Measurements from ENCODE around the gene NCAPD3. TPM values are rescaled to one million over a fixed set of nuclear protein-coding genes. Genes with fewer than 3 reads are reported as not detected.

Gene NCAPD3
- total RNA-seq, 1 donor = 9.4 TPM

GRCh38 chr11:134242376-134242775 is 18.6 kb upstream of the NCAPD3 start:
- Histone ChIP-seq H3K9me3 (ENCODE audit: low read depth, low read length) (no peaks in the 10 kb centered on the region), H3K79me2 (ENCODE audit: insufficient read depth, low read length) (no peaks in the 10 kb centered on the region), H3K36me3 (ENCODE audit: insufficient read depth, low read length) (peaks cover 65% of the 10 kb centered on the region), H3K27me3 (ENCODE audit: insufficient read depth, low read length) (no peaks in the 10 kb centered on the region), H3K4me1 (ENCODE audit: insufficient read depth, low read length) (no peaks in the 10 kb centered on the region), H3K4me2 (ENCODE audit: insufficient read depth, low read length) (no peak overlapping the region), H2AFZ (ENCODE audit: low read length) (no peak overlapping the region), H3K4me3 (ENCODE audit: insufficient read depth, low read length) (no peak overlapping the region), H3K27ac (ENCODE audit: low read depth, low read length) (no peak overlapping the region), H4K20me1 (ENCODE audit: insufficient read depth, low read length) (peaks cover 6% of the 10 kb centered on the region)
- no peak for DNase-seq (ENCODE audit: insufficient read length, low spot score, missing footprints)
- TF ChIP-seq CTCF (IDR thresholded peaks at IDR 0.05; ENCODE audit: extremely low read depth, low read depth, low read length) = no peak

- no peaks in the 10 kb centered on the region for H3K27me3 ChIP-seq (ENCODE audit: insufficient read depth, low read length)
- DNase-seq (ENCODE audit: insufficient read length, low spot score, missing footprints) = no peak
- no peaks in the 10 kb centered on the region for H3K9me3 ChIP-seq (ENCODE audit: low read depth, low read length)
- TF ChIP-seq CTCF (IDR thresholded peaks at IDR 0.05; ENCODE audit: extremely low read depth, low read depth, low read length) = no peak
- H4K20me1 ChIP-seq (ENCODE audit: insufficient read depth, low read length) = peaks cover 6% of the 10 kb centered on the region
- H3K27ac ChIP-seq (ENCODE audit: low read depth, low read length) = no peak overlapping the region
- H3K79me2 ChIP-seq (ENCODE audit: insufficient read depth, low read length) = no peaks in the 10 kb centered on the region
- H3K36me3 ChIP-seq (ENCODE audit: insufficient read depth, low read length) = peaks cover 49% of the 10 kb centered on the region
- H2AFZ ChIP-seq (ENCODE audit: low read length) = no peak overlapping the region
- H3K4me1 ChIP-seq (ENCODE audit: insufficient read depth, low read length) = no peaks in the 10 kb centered on the region
- no peak overlapping the region for H3K4me2 ChIP-seq (ENCODE audit: insufficient read depth, low read length)
- H3K4me3 ChIP-seq (ENCODE audit: insufficient read depth, low read length) = no peak overlapping the region
These were observed 16.8 kb upstream of the NCAPD3 start for GRCh38 chr11:134240592-134240991.

- Histone ChIP-seq H3K4me3 (ENCODE audit: insufficient read depth, low read length) (no peak overlapping the region), H3K4me1 (ENCODE audit: insufficient read depth, low read length) (no peaks in the 10 kb centered on the region), H4K20me1 (ENCODE audit: insufficient read depth, low read length) (peaks cover 14% of the 10 kb centered on the region), H3K27ac (ENCODE audit: low read depth, low read length) (no peak overlapping the region), H3K36me3 (ENCODE audit: insufficient read depth, low read length) (peaks cover 42% of the 10 kb centered on the region), H3K27me3 (ENCODE audit: insufficient read depth, low read length) (no peaks in the 10 kb centered on the region), H3K9me3 (ENCODE audit: low read depth, low read length) (no peaks in the 10 kb centered on the region), H2AFZ (ENCODE audit: low read length) (no peak overlapping the region), H3K79me2 (ENCODE audit: insufficient read depth, low read length) (peaks cover 12% of the 10 kb centered on the region), H3K4me2 (ENCODE audit: insufficient read depth, low read length) (no peak overlapping the region)
- no peak for TF ChIP-seq CTCF (IDR thresholded peaks at IDR 0.05; ENCODE audit: extremely low read depth, low read depth, low read length)
- DNase-seq (ENCODE audit: insufficient read length, low spot score, missing footprints) = no peak
These were observed 15.2 kb upstream of the NCAPD3 start for GRCh38 chr11:134238956-134239355.

- H3K4me1 ChIP-seq (ENCODE audit: insufficient read depth, low read length) = no peaks in the 10 kb centered on the region
- no peak overlapping the region for H3K4me3 ChIP-seq (ENCODE audit: insufficient read depth, low read length)
- no peak overlapping the region for H3K4me2 ChIP-seq (ENCODE audit: insufficient read depth, low read length)
- peaks cover 22% of the 10 kb centered on the region for H3K79me2 ChIP-seq (ENCODE audit: insufficient read depth, low read length)
- H3K9me3 ChIP-seq (ENCODE audit: low read depth, low read length) = no peaks in the 10 kb centered on the region
- H3K36me3 ChIP-seq (ENCODE audit: insufficient read depth, low read length) = peaks cover 30% of the 10 kb centered on the region
- H2AFZ ChIP-seq (ENCODE audit: low read length) = no peak overlapping the region
- no peak overlapping the region for H3K27ac ChIP-seq (ENCODE audit: low read depth, low read length)
- peaks cover 23% of the 10 kb centered on the region for H4K20me1 ChIP-seq (ENCODE audit: insufficient read depth, low read length)
- no peak for DNase-seq (ENCODE audit: insufficient read length, low spot score, missing footprints)
- no peaks in the 10 kb centered on the region for H3K27me3 ChIP-seq (ENCODE audit: insufficient read depth, low read length)
- TF ChIP-seq CTCF (IDR thresholded peaks at IDR 0.05; ENCODE audit: extremely low read depth, low read depth, low read length) = no peak
These were observed 13.8 kb upstream of the NCAPD3 start for GRCh38 chr11:134237557-134237922.
